ENCODE measurements around the gene PPM1F.

The PPM1F gene

GRCh38 chr22:21952586-21953571 is at the start of gene PPM1F:
Gene PPM1F (minus strand): TSS chr22:21952848. CDS start chr22:21946048, 6,800 bp downstream.
- peak; percentile 96 for DNase-seq (ENCODE audit: low spot score)

- no peak for DNase-seq (ENCODE audit: low spot score)
These were observed 49.2 kb upstream of the PPM1F start for GRCh38 chr22:22001664-22002525.

- DNase-seq (ENCODE audit: low spot score) = no peak
These were observed 46.1 kb upstream of the PPM1F start for GRCh38 chr22:21998595-21999247.

GRCh38 chr22:21996175-21996720 is 43.6 kb upstream of the PPM1F start:
- no peak for DNase-seq (ENCODE audit: low spot score)

GRCh38 chr22:21995660-21996059 is 43.0 kb upstream of the PPM1F start:
- no peak for DNase-seq (ENCODE audit: low spot score)

GRCh38 chr22:21994881-21995444 is 42.3 kb upstream of the PPM1F start:
- no peak for DNase-seq (ENCODE audit: low spot score)

- DNase-seq (ENCODE audit: low spot score) = no peak
These were observed 40.1 kb upstream of the PPM1F start for GRCh38 chr22:21992593-21993237.

GRCh38 chr22:21991774-21992173 is 39.1 kb upstream of the PPM1F start:
- no peak for DNase-seq (ENCODE audit: low spot score)

- no peak for DNase-seq (ENCODE audit: low spot score)
These were observed 38.6 kb upstream of the PPM1F start for GRCh38 chr22:21991304-21991596.

GRCh38 chr22:21990445-21991303 is 38.0 kb upstream of the PPM1F start:
- no peak for DNase-seq (ENCODE audit: low spot score)

- no peak for DNase-seq (ENCODE audit: low spot score)
These were observed 36.4 kb upstream of the PPM1F start for GRCh38 chr22:21989049-21989448.

- DNase-seq (ENCODE audit: low spot score) = no peak
These were observed 32.6 kb upstream of the PPM1F start for GRCh38 chr22:21985214-21985613.

- peak; percentile 31 for DNase-seq (ENCODE audit: low spot score)
These were observed 32.1 kb upstream of the PPM1F start for GRCh38 chr22:21984793-21985192.

- peak; percentile 81 for DNase-seq (ENCODE audit: low spot score)
These were observed 29.8 kb upstream of the PPM1F start, which contains the start of gene TOP3B for GRCh38 chr22:21982338-21982965. Gene TOP3B (minus strand): TSS chr22:21982787. CDS start chr22:21975709, 7,078 bp downstream.

GRCh38 chr22:21981874-21982273 is 29.2 kb upstream of the PPM1F start:
- no peak for DNase-seq (ENCODE audit: low spot score)

GRCh38 chr22:21980547-21980946 is 27.9 kb upstream of the PPM1F start:
- no peak for DNase-seq (ENCODE audit: low spot score)

- no peak for DNase-seq (ENCODE audit: low spot score)
These were observed 26.1 kb upstream of the PPM1F start for GRCh38 chr22:21978564-21979386.

- DNase-seq (ENCODE audit: low spot score) = no peak
These were observed 25.2 kb upstream of the PPM1F start for GRCh38 chr22:21977814-21978213.

- DNase-seq (ENCODE audit: low spot score) = no peak
These were observed 23.3 kb upstream of the PPM1F start for GRCh38 chr22:21975854-21976345.
